ENCODE data around the gene PNPLA7.
"Not testable (repeated sequence)": the region's sequence is repeated elsewhere in the genome, so short reads cannot be mapped to it uniquely, and the experiment has no call there.

GRCh38 chr9:137513136-137513535 lies 37.1 kb downstream of the PNPLA7 start:
- not testable (repeated sequence) for TF ChIP-seq POLR2AphosphoS5 (IDR thresholded peaks at IDR 0.05; ENCODE audit: low read depth, low read length); ZFP37 (CRISPR knock-in tag; IDR thresholded peaks at IDR 0.05; ENCODE audit: borderline replicate concordance)
- TF ChIP-seq, protein P1, sequence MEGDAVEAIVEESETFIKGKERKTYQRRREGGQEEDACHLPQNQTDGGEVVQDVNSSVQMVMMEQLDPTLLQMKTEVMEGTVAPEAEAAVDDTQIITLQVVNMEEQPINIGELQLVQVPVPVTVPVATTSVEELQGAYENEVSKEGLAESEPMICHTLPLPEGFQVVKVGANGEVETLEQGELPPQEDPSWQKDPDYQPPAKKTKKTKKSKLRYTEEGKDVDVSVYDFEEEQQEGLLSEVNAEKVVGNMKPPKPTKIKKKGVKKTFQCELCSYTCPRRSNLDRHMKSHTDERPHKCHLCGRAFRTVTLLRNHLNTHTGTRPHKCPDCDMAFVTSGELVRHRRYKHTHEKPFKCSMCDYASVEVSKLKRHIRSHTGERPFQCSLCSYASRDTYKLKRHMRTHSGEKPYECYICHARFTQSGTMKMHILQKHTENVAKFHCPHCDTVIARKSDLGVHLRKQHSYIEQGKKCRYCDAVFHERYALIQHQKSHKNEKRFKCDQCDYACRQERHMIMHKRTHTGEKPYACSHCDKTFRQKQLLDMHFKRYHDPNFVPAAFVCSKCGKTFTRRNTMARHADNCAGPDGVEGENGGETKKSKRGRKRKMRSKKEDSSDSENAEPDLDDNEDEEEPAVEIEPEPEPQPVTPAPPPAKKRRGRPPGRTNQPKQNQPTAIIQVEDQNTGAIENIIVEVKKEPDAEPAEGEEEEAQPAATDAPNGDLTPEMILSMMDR (CRISPR knock-in tag; IDR thresholded peaks at IDR 0.05) = not testable (repeated sequence)

Measured in HepG2 (cell line).